DND-41 (cell line): Measurements from ENCODE around the gene TBC1D1.

Experiments used
- ATAC-seq: fragments of 200-7000 bp; cut with Tn5 transposase; 3 replicates; pipeline ENCODE4 v1.9.1; 2021; ENCODE audit warnings: low read depth; ENCODE audit not compliant: insufficient read depth
- DNase-seq: peaks from one replicate; pipeline ENCODE4 v3.0.0-alpha.2; 2020
- H2AFZ ChIP-seq: 2 replicates; pipeline ENCODE4 v1.6.0; 2012; ENCODE audit warnings: low read depth, low read length
- H3K27ac ChIP-seq: 2 replicates; pipeline ENCODE4 v1.5.1; 2012; ENCODE audit warnings: low read length, inconsistent platforms
- H3K27me3 ChIP-seq: fragments of 200-600 bp; sonication (generic); 2 replicates; pipeline ENCODE4 v1.6.0; 2012; ENCODE audit warnings: low read length, mild to moderate bottlenecking, inconsistent platforms; ENCODE audit not compliant: insufficient read depth, poor library complexity
- H3K36me3 ChIP-seq: 2 replicates; pipeline ENCODE4 v1.5.1; 2012; ENCODE audit warnings: low read length, inconsistent platforms; ENCODE audit not compliant: insufficient read depth
- H3K4me1 ChIP-seq: 2 replicates; pipeline ENCODE4 v1.5.1; 2012; ENCODE audit warnings: mild to moderate bottlenecking, low read length; ENCODE audit not compliant: insufficient read depth
- H3K4me2 ChIP-seq: 2 replicates; pipeline ENCODE4 v1.6.0; 2012; ENCODE audit warnings: mild to moderate bottlenecking, moderate library complexity, low read length, inconsistent platforms; ENCODE audit not compliant: insufficient read depth
- H3K4me3 ChIP-seq, 2 experiments: fragments of 200-600 bp in 1 of 2; shearing (Covaris generic) in 1 of 2; 2 replicates each; pipeline ENCODE4 v1.5.1; 2012 to 2016; ENCODE audit warnings: inconsistent platforms in 2 of 2, low read length in 2 of 2, mild to moderate bottlenecking in 2 of 2, low read depth in 1 of 2, moderate library complexity in 1 of 2
- H3K79me2 ChIP-seq: 2 replicates; pipeline ENCODE4 v1.6.0; 2012; ENCODE audit warnings: low read length, inconsistent platforms; ENCODE audit not compliant: insufficient read depth
- H3K9ac ChIP-seq: 2 replicates; pipeline ENCODE4 v1.6.0; 2012; ENCODE audit warnings: low read depth, mild to moderate bottlenecking, inconsistent platforms, low read length, moderate library complexity
- H3K9me3 ChIP-seq: 2 replicates; pipeline ENCODE4 v1.5.1; 2012; ENCODE audit warnings: low read length, moderate library complexity, mild to moderate bottlenecking, inconsistent platforms; ENCODE audit not compliant: insufficient read depth, severe bottlenecking
- H4K20me1 ChIP-seq: 2 replicates; pipeline ENCODE4 v1.6.0; 2012; ENCODE audit warnings: low read length; ENCODE audit not compliant: insufficient read depth
- EZH2 ChIP-seq: IDR thresholded peaks from 3 replicates; pipeline ENCODE4 v1.6.1; 2012; ENCODE audit warnings: borderline replicate concordance, low read depth, mild to moderate bottlenecking, moderate library complexity, low read length, inconsistent platforms; ENCODE audit not compliant: severe bottlenecking
- TF ChIP-seq, protein P1 (sequence below): IDR thresholded peaks from 2 replicates; pipeline ENCODE4 v1.5.1; 2012; ENCODE audit warnings: borderline replicate concordance, low read length, moderate library complexity, mild to moderate bottlenecking; ENCODE audit not compliant: poor library complexity, severe bottlenecking; ENCODE audit errors: extremely low read depth

TBC1D1 gene

GRCh38 chr4:38040619-38041018, 149.7 kb downstream of the TBC1D1 start:
- no peaks in the 10 kb centered on the region for H3K4me1 ChIP-seq
- H3K4me2 ChIP-seq = no peak overlapping the region
- no peaks in the 10 kb centered on the region for H3K79me2 ChIP-seq
- no peak overlapping the region for H3K9ac ChIP-seq
- no peak overlapping the region for H2AFZ ChIP-seq
- H3K27ac ChIP-seq = no peak overlapping the region
- H3K36me3 ChIP-seq = peaks cover 61% of the 10 kb centered on the region
- no peak overlapping the region for H3K4me3 ChIP-seq
- H4K20me1 ChIP-seq = no peaks in the 10 kb centered on the region
- ATAC-seq = no peak
- no peak for DNase-seq
- no peaks in the 10 kb centered on the region for H3K9me3 ChIP-seq
- no peaks in the 10 kb centered on the region for H3K27me3 ChIP-seq
- no peak for TF ChIP-seq EZH2
- TF ChIP-seq, protein P1, sequence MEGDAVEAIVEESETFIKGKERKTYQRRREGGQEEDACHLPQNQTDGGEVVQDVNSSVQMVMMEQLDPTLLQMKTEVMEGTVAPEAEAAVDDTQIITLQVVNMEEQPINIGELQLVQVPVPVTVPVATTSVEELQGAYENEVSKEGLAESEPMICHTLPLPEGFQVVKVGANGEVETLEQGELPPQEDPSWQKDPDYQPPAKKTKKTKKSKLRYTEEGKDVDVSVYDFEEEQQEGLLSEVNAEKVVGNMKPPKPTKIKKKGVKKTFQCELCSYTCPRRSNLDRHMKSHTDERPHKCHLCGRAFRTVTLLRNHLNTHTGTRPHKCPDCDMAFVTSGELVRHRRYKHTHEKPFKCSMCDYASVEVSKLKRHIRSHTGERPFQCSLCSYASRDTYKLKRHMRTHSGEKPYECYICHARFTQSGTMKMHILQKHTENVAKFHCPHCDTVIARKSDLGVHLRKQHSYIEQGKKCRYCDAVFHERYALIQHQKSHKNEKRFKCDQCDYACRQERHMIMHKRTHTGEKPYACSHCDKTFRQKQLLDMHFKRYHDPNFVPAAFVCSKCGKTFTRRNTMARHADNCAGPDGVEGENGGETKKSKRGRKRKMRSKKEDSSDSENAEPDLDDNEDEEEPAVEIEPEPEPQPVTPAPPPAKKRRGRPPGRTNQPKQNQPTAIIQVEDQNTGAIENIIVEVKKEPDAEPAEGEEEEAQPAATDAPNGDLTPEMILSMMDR = no peak

- ATAC-seq (no peak), DNase-seq (no peak)
- TF ChIP-seq, protein P1 = no peak
- no peak for TF ChIP-seq EZH2
- Histone ChIP-seq H2AFZ (no peak overlapping the region), H3K79me2 (no peaks in the 10 kb centered on the region), H4K20me1 (no peaks in the 10 kb centered on the region), H3K27me3 (no peaks in the 10 kb centered on the region), H3K9ac (no peak overlapping the region), H3K27ac (no peak overlapping the region), H3K4me2 (no peak overlapping the region), H3K9me3 (no peaks in the 10 kb centered on the region), H3K4me3 (no peak overlapping the region), H3K4me1 (no peaks in the 10 kb centered on the region), H3K36me3 (peaks cover 55% of the 10 kb centered on the region)
These were observed 153.2 kb downstream of the TBC1D1 start for GRCh38 chr4:38044060-38044459.

DNA sequence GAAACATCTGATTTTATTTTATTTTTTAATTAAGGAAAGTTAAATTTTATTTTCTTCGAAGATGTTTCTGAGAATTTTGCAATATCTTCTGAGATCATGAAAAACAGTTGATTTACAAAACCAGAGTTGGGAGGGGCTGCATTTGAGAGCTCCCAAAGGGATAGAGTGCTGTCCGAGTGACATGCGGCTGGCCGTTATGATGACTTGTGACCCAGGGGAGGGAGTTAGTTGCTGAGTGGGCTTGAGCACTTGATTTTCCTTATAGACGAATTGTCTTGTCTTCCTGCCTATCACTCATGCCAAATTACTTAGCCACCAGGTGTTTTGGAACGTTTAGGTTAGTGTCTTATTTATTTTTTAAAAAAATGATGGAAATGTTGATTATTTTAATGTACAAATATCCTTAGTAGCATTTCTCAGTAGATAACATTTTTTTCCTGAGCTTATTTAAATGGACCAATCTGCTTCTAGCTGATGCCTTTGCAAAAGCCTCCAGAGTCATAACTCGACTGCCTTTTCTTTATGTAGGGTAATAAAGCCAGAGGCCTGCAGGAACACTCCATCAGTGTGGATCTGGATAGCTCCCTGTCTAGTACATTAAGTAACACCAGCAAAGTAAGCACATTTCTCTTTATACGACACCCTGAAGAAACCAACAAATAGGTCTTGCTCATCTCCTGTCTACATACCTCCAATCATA, 154.6 kb downstream of the TBC1D1 start:
- peaks cover 65% of the 10 kb centered on the region for H3K36me3 ChIP-seq

More for the DNA sequence above, 154.6 kb downstream of the TBC1D1 start:
- ATAC-seq = no peak
- H3K4me2 ChIP-seq = no peak overlapping the region
- H3K4me3 ChIP-seq = no peak overlapping the region
- H3K27ac ChIP-seq = no peak overlapping the region
- H4K20me1 ChIP-seq = no peaks in the 10 kb centered on the region
- H2AFZ ChIP-seq = no peak overlapping the region
- TF ChIP-seq, protein P1 = no peak
- no peak for TF ChIP-seq EZH2
- H3K9ac ChIP-seq = no peak overlapping the region
- H3K27me3 ChIP-seq = no peaks in the 10 kb centered on the region
- DNase-seq = no peak
- no peaks in the 10 kb centered on the region for H3K79me2 ChIP-seq
- no peaks in the 10 kb centered on the region for H3K4me1 ChIP-seq
- no peaks in the 10 kb centered on the region for H3K9me3 ChIP-seq
